K562 (cell line): ENCODE data around the gene TBC1D1. TPM values are rescaled to one million over a fixed set of nuclear protein-coding genes. Genes with fewer than 3 reads are reported as not detected.

Experiments used
- FOXK2 ChIP-seq, 2 experiments: fragments of 450-650 bp; IDR thresholded peaks in 1 of 2; conservative IDR thresholded peaks in 1 of 2; 2 replicates each; pipeline ENCODE4 v1.6.1; 2016; ENCODE audit warnings: low read depth in 2 of 2, mild to moderate bottlenecking in 1 of 2
- GATAD2A ChIP-seq: fragments of 450-650 bp; IDR thresholded peaks from 2 replicates; pipeline ENCODE4 v1.6.1; 2017
- HDAC8 ChIP-seq: fragments of 450-650 bp; IDR thresholded peaks from 2 replicates; pipeline ENCODE4 v1.6.1; 2016; ENCODE audit warnings: mild to moderate bottlenecking, missing genetic modification characterization, moderate library complexity, missing compliant biosample characterization
- HLTF ChIP-seq: fragments of 450-650 bp; IDR thresholded peaks from 2 replicates; pipeline ENCODE4 v1.6.1; 2016
- HNRNPLL ChIP-seq: fragments of 200-400 bp; formaldehyde crosslinking; IDR thresholded peaks from 2 replicates; pipeline ENCODE4 v1.6.1; 2017; ENCODE audit warnings: low read length, low read depth, mild to moderate bottlenecking; ENCODE audit not compliant: poor library complexity, severe bottlenecking
- LARP7 ChIP-seq: fragments of 450-650 bp; IDR thresholded peaks from 2 replicates; pipeline ENCODE4 v1.6.1; 2016
- MAZ ChIP-seq, 2 experiments: fragments of 450-650 bp in 1 of 2; sonication (generic) in 1 of 2; formaldehyde crosslinking; IDR thresholded peaks in 1 of 2; conservative IDR thresholded peaks in 1 of 2; 2 replicates each; pipeline versions ENCODE4 v1.4.0 to v1.5.0; 2020; ENCODE audit warnings: mild to moderate bottlenecking in 1 of 2, missing genetic modification reagents in 1 of 2
- MTA1 ChIP-seq: fragments of 450-650 bp; IDR thresholded peaks from 2 replicates; pipeline ENCODE4 v1.6.1; 2017; ENCODE audit warnings: borderline replicate concordance
- MYC ChIP-seq, 2 experiments: fragments of 250-450 bp in 1 of 2; sonication (Bioruptor Pico) in 1 of 2; IDR thresholded peaks; 2 replicates each; pipeline versions ENCODE4 v1.5.1 to v1.6.1; 2012 to 2021; ENCODE audit warnings: low read depth in 2 of 2, borderline replicate concordance in 1 of 2, improper control_type of control experiment in 1 of 2, low read length in 1 of 2, mild to moderate bottlenecking in 1 of 2, moderate library complexity in 1 of 2
- NCOR1 ChIP-seq: fragments of 450-650 bp; IDR thresholded peaks from 2 replicates; pipeline ENCODE4 v1.6.1; 2016; ENCODE audit warnings: mild to moderate bottlenecking, moderate library complexity
- NR1H2 ChIP-seq: sonication (generic); formaldehyde crosslinking; IDR thresholded peaks from 2 replicates; pipeline ENCODE4 v1.4.0; 2020; ENCODE audit warnings: mild to moderate bottlenecking, missing genetic modification reagents
- PREB ChIP-seq: sonication (generic); formaldehyde crosslinking; IDR thresholded peaks from 2 replicates; pipeline ENCODE4 v1.8.1; 2023; ENCODE audit warnings: mild to moderate bottlenecking, missing genetic modification reagents
- RNF219 ChIP-seq: fragments of 250-450 bp; sonication (Bioruptor Pico); IDR thresholded peaks from 2 replicates; pipeline ENCODE4 v1.5.0; 2022; ENCODE audit warnings: mild to moderate bottlenecking
- SETDB1 ChIP-seq: IDR thresholded peaks from one replicate; pipeline ENCODE4 v1.6.1; 2012; ENCODE audit warnings: low read length, control low read depth, inconsistent platforms
- SMARCA4 ChIP-seq: fragments of 450-650 bp; IDR thresholded peaks from 2 replicates; pipeline ENCODE4 v1.6.1; 2016
- SNRNP70 ChIP-seq: fragments of 200-400 bp; formaldehyde crosslinking; optimal IDR thresholded peaks from 2 replicates; pipeline ENCODE3; 2017; ENCODE audit warnings: low read depth, low read length
- SRSF3 ChIP-seq: fragments of 200-400 bp; formaldehyde crosslinking; IDR thresholded peaks from 2 replicates; pipeline ENCODE4 v1.6.1; 2016; ENCODE audit warnings: mild to moderate bottlenecking, low read length, moderate library complexity; ENCODE audit not compliant: insufficient read depth
- TCF15 ChIP-seq: fragments of 250-450 bp; sonication (Bioruptor Pico); IDR thresholded peaks from 2 replicates; pipeline ENCODE4 v1.8.0; 2022; ENCODE audit warnings: moderate library complexity, mild to moderate bottlenecking, inconsistent platforms
- TCFL5 ChIP-seq: fragments of 250-450 bp; sonication (Bioruptor Pico); conservative IDR thresholded peaks from 2 replicates; pipeline ENCODE4 v1.6.1; 2021; ENCODE audit warnings: mild to moderate bottlenecking, moderate library complexity, matching md5 sums
- ZC3H8 ChIP-seq: fragments of 450-650 bp; IDR thresholded peaks from 2 replicates; pipeline ENCODE4 v1.6.1; 2017
- ZNF274 ChIP-seq: IDR thresholded peaks from 2 replicates; pipeline ENCODE4 v1.6.1; 2011; ENCODE audit warnings: low read depth, mild to moderate bottlenecking, low read length, moderate library complexity, borderline replicate concordance
- ZNF280B ChIP-seq: fragments of 250-450 bp; sonication (Bioruptor Pico); IDR thresholded peaks from 2 replicates; pipeline ENCODE4 v1.5.1; 2021; ENCODE audit warnings: mild to moderate bottlenecking
- ZNF436 ChIP-seq: fragments of 250-450, 450-650 bp; sonication (Bioruptor Pico); formaldehyde crosslinking; IDR thresholded peaks from 2 replicates; pipeline ENCODE4 v1.7.0; 2020; ENCODE audit warnings: mild to moderate bottlenecking
- polyA plus RNA-seq, 8 experiments: library from polyadenylated mRNA; depleted of rRNA in 4 of 8; stranded (reverse) in 5 of 8; unstranded in 3 of 8; fragments of >200 nt; fragmentation: Nextera tagmentation in 2 of 8; fragmentation: Illumina TruSeq in 1 of 8; extraction: Ambion mirVana in 2 of 8; extraction: Trizol in 1 of 8; gene quantifications; 2 replicates each; pipeline versions ENCODE4 v1.2.1 to v1.2.3, GENCODE V29; 2011 to 2014; ENCODE audit warnings: inconsistent platforms in 1 of 8, missing spikeins in 1 of 8
- total RNA-seq, 7 experiments: library from RNA; depleted of rRNA in 6 of 7; stranded (reverse); fragments of >200 nt in 6 of 7; fragmentation: Illumina TruSeq in 2 of 7; extraction: Trizol in 2 of 7; gene quantifications; 2 replicates each; pipeline versions ENCODE4 v1.2.1 to v1.2.3, GENCODE V29; 2011 to 2021; ENCODE audit warnings: low replicate concordance in 1 of 7

The TBC1D1 gene
- total and polyA plus RNA-seq, 9 of the 15 experiments (the other 6 are each of a cell fraction or from before 2014, with no cell fraction given) = 0.59 to 14.2 (median 8.8) TPM

- no peak for TF ChIP-seq PREB
- TF ChIP-seq LARP7 = no peak
- no peak for TF ChIP-seq ZNF280B (CRISPR knock-in tag)
- TF ChIP-seq SNRNP70 = no peak
- no peak for TF ChIP-seq MTA1
- TF ChIP-seq HLTF = no peak
- 0 out of 4 replicates have a peak, but pooled peaks of 1 of the 2 experiments have one; percentile 27 for TF ChIP-seq MAZ (CRISPR knock-in tag; conservative IDR thresholded peaks at IDR 0.05 in 1 of 2, IDR thresholded peaks at IDR 0.05 in 1 of 2)
- TF ChIP-seq SRSF3 = no peak
- TF ChIP-seq ZNF436 (CRISPR knock-in tag) = no peak
- no peak for TF ChIP-seq GATAD2A
- TF ChIP-seq RNF219 = no peak
- TF ChIP-seq SMARCA4 = no peak
- no peak for TF ChIP-seq FOXK2 (conservative IDR thresholded peaks at IDR 0.05 in 1 of 2, IDR thresholded peaks at IDR 0.05 in 1 of 2; ENCODE audit: low read depth in 2 of 2)
- TF ChIP-seq ZC3H8 = no peak
- TF ChIP-seq TCFL5 = 0 out of 2 replicates have a peak, but pooled peaks have one; percentile 25
- TF ChIP-seq HNRNPLL = no peak
- TF ChIP-seq TCF15 = no peak
- TF ChIP-seq NCOR1 = no peak
- TF ChIP-seq ZNF274 = no peak
- TF ChIP-seq NR1H2 (CRISPR knock-in tag) = no peak
- no peak for TF ChIP-seq SETDB1
- TF ChIP-seq MYC (IDR thresholded peaks at IDR 0.05; ENCODE audit: low read depth, low read length) = no peak
- TF ChIP-seq MYC (CRISPR knock-in tag; IDR thresholded peaks at IDR 0.05; ENCODE audit: borderline replicate concordance, low read depth) = no peak
- TF ChIP-seq HDAC8 (tag) = 0 out of 2 replicates have a peak, but pooled peaks have one; percentile 32
These were observed 111.7 kb downstream of the TBC1D1 start (continued) for GRCh38 chr4:38002451-38003071.
